GM23338 (cell line): ENCODE data around the gene GUCY1A2. TPM values are rescaled to one million over a fixed set of nuclear protein-coding genes. Genes with fewer than 3 reads are reported as not detected.

Experiments
- ATAC-seq: fragments of 200-7000 bp; cut with Tn5 transposase; 3 replicates; pipeline ENCODE4 v1.9.1; 2020
- DNase-seq: peaks from one replicate; pipeline ENCODE4 v3.0.0-alpha.2; 2015; ENCODE audit warnings: low spot score
- H2AFZ ChIP-seq: fragments of 200-600 bp; sonication (generic); 2 replicates; pipeline ENCODE4 v1.8.0; 2016; ENCODE audit warnings: antibody characterized with exemption, mild to moderate bottlenecking, moderate library complexity
- H3F3A ChIP-seq: fragments of 200-600 bp; sonication (generic); replicated peaks from 2 replicates; pipeline ENCODE4 v1.8.0; 2017; ENCODE audit warnings: antibody characterized with exemption, mixed run types, low read depth
- H3K27ac ChIP-seq: fragments of 200-600 bp; sonication (generic); 2 replicates; pipeline ENCODE4 v1.6.1; 2016; ENCODE audit warnings: low read depth
- H3K27me3 ChIP-seq: fragments of 200-600 bp; sonication (generic); 2 replicates; pipeline ENCODE4 v1.8.0; 2016; ENCODE audit warnings: mild to moderate bottlenecking, mixed run types, moderate library complexity; ENCODE audit not compliant: insufficient read depth
- H3K36me3 ChIP-seq: fragments of 200-600 bp; sonication (generic); 2 replicates; pipeline ENCODE4 v1.8.0; 2016; ENCODE audit warnings: mild to moderate bottlenecking; ENCODE audit not compliant: insufficient read depth
- H3K4me1 ChIP-seq: fragments of 200-600 bp; sonication (generic); 2 replicates; pipeline ENCODE4 v1.8.0; 2016; ENCODE audit warnings: mild to moderate bottlenecking, moderate library complexity; ENCODE audit not compliant: insufficient read depth
- H3K4me2 ChIP-seq: fragments of 200-600 bp; sonication (generic); 2 replicates; pipeline ENCODE4 v1.7.1; 2017; ENCODE audit warnings: mixed run types
- H3K4me3 ChIP-seq: fragments of 200-600 bp; sonication (generic); 2 replicates; pipeline ENCODE4 v1.6.1; 2016; ENCODE audit warnings: mixed run types
- H3K79me2 ChIP-seq: fragments of 200-600 bp; sonication (generic); replicated peaks from 2 replicates; pipeline ENCODE4 v1.8.0; 2017; ENCODE audit warnings: mild to moderate bottlenecking; ENCODE audit not compliant: insufficient read depth
- H3K9me2 ChIP-seq: fragments of 200-600 bp; sonication (generic); 2 replicates; pipeline ENCODE4 v1.8.0; 2017; ENCODE audit not compliant: insufficient read depth
- H4K20me1 ChIP-seq: fragments of 200-600 bp; sonication (generic); replicated peaks from 2 replicates; pipeline ENCODE4 v1.8.0; 2017; ENCODE audit warnings: mild to moderate bottlenecking; ENCODE audit not compliant: insufficient read depth
- H3K27ac Mint-ChIP-seq: 2 replicates; pipeline ENCODE4 v1.8.0; 2020; ENCODE audit warnings: inconsistent platforms, mild to moderate bottlenecking, moderate library complexity, mixed read lengths
- H3K27me3 Mint-ChIP-seq: 3 replicates; pipeline ENCODE4 v1.8.0; 2022; ENCODE audit warnings: low read depth, mild to moderate bottlenecking, moderate library complexity, mixed read lengths, inconsistent platforms; ENCODE audit not compliant: insufficient read depth, poor library complexity
- H3K36me3 Mint-ChIP-seq: 3 replicates; pipeline ENCODE4 v1.8.0; 2021; ENCODE audit warnings: low read depth, mild to moderate bottlenecking, inconsistent platforms, moderate library complexity, mixed read lengths
- H3K4me1 Mint-ChIP-seq: 3 replicates; pipeline ENCODE4 v1.8.0; 2020; ENCODE audit warnings: mild to moderate bottlenecking, inconsistent platforms, mixed read lengths
- H3K4me3 Mint-ChIP-seq: 3 replicates; pipeline ENCODE4 v1.8.0; 2021; ENCODE audit warnings: moderate library complexity, mild to moderate bottlenecking, inconsistent platforms, mixed read lengths
- H3K9me3 Mint-ChIP-seq: 3 replicates; pipeline ENCODE4 v1.8.0; 2020; ENCODE audit warnings: moderate library complexity, mild to moderate bottlenecking, inconsistent platforms, mixed read lengths
- CREB1 ChIP-seq: fragments of 250-450 bp; sonication (Bioruptor Pico); IDR thresholded peaks from 2 replicates; pipeline ENCODE4 v1.5.0; 2020; ENCODE audit warnings: low read depth, mild to moderate bottlenecking, moderate library complexity
- CTCF ChIP-seq, 2 experiments: fragments of 200-600 bp in 1 of 2; sonication (generic) in 1 of 2; conservative IDR thresholded peaks; 2 replicates each; pipeline versions ENCODE4 v1.5.1 to v1.6.1; 2016 to 2017; ENCODE audit warnings: antibody characterized with exemption in 2 of 2, low read depth in 2 of 2, mild to moderate bottlenecking in 2 of 2, moderate library complexity in 1 of 2
- ETS1 ChIP-seq: IDR thresholded peaks from 2 replicates; pipeline ENCODE4 v1.6.1; 2016; ENCODE audit warnings: antibody characterized with exemption
- POLR2AphosphoS5 ChIP-seq: IDR thresholded peaks from 2 replicates; pipeline ENCODE4 v1.6.1; 2016; ENCODE audit warnings: antibody characterized with exemption, low read depth
- ZNF462 ChIP-seq: fragments of 250-450 bp; sonication (Bioruptor Pico); IDR thresholded peaks from 2 replicates; pipeline ENCODE4 v1.5.0; 2020; ENCODE audit warnings: mild to moderate bottlenecking, moderate library complexity
- polyA plus RNA-seq: library from polyadenylated mRNA; unstranded; fragments of >200 nt; fragmentation: Nextera tagmentation; extraction: Ambion mirVana; gene quantifications from 2 replicates; pipeline ENCODE4 v1.2.1, GENCODE V29; 2016
- total RNA-seq: library from RNA; depleted of rRNA; stranded (reverse); fragments of >200 nt; shearing (Covaris generic); gene quantifications from 2 replicates; pipeline ENCODE4 v1.2.3, GENCODE V29; 2014

GUCY1A2 gene
- total and polyA plus RNA-seq, 2 experiments from 2014 or later = 0.36 to 1.4 TPM

GRCh38 chr11:106974831-106975230 lies 43.4 kb downstream of the GUCY1A2 start:
- no peak overlapping the region for H3K4me3 ChIP-seq
- H3K27ac ChIP-seq = no peak overlapping the region
- H3K4me1 Mint-ChIP-seq = peaks cover 4% of the 10 kb centered on the region; the same call in 2 of the 3 replicates
- H4K20me1 ChIP-seq = no peaks in the 10 kb centered on the region
- DNase-seq (peak; percentile 24), ATAC-seq (peak; percentile 32; the same call in 2 of the 3 replicates)
- no peak overlapping the region for H3K4me3 Mint-ChIP-seq
- H3K27me3 Mint-ChIP-seq = no peaks in the 10 kb centered on the region
- H3K9me3 Mint-ChIP-seq = no peaks in the 10 kb centered on the region
- H3K36me3 Mint-ChIP-seq = no peaks in the 10 kb centered on the region
- TF ChIP-seq POLR2AphosphoS5 = no peak
- peak; percentile 33 to 56 for TF ChIP-seq CTCF (conservative IDR thresholded peaks at IDR 0.05; ENCODE audit: low read depth in 2 of 2)
- TF ChIP-seq ZNF462 (CRISPR knock-in tag) = no peak
- TF ChIP-seq CREB1 (CRISPR knock-in tag) = no peak
- TF ChIP-seq ETS1 = no peak
- H3K9me2 ChIP-seq = no peaks in the 10 kb centered on the region
- H3K27me3 ChIP-seq = no peaks in the 10 kb centered on the region
- H2AFZ ChIP-seq = no peak overlapping the region
- no peak overlapping the region for H3K4me2 ChIP-seq
- H3K4me1 ChIP-seq = peaks cover 4% of the 10 kb centered on the region
- no peak overlapping the region for H3K27ac Mint-ChIP-seq
- no peaks in the 10 kb centered on the region for H3K36me3 ChIP-seq
- H3F3A ChIP-seq = no peaks in the 10 kb centered on the region
- no peaks in the 10 kb centered on the region for H3K79me2 ChIP-seq
